NCI-H2081 treated with DMSO at 0.1 percent for 48 hours (cell line): ENCODE data around the gene PEG3.

Experiments used
- DNase-seq: peaks from one replicate; lab custom pipeline; 2025; lab: John Stamatoyannopoulos, UW

Gene PEG3

DNA sequence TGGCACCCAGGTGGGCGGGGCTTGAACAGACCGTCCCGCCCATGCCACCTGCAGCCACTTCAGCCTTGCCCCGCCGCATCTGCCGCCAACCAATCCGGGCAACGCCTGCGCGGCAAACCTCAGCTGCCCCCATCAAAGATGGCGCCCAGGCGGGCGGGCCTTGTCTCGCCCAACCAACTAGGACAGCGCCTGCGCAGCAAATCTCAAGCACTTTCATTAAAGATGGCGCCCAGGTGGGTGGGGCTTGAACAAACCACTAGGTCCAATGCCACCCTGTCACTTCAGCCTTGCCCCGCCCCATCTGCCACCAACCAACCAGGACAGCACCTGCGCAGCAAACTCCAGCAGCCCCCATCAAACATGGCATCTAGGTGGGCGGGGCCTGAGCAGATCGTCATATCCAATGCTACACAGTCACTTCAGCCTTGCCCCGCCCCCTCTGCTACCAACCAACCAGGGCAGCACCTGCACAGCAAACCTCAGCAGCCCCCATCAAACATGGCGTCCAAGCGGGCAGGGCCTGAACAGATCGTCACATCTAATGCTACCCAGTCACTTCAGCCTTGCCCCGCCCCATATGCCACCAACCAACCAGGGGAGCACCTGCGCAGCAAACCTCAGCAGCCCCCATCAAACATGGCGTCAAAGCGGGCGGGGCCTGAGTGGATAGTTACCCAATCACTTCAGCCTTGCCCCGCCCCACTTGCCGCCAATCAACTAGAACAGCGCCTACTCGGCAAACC lies 1.4 kb downstream of the PEG3 start:
- DNase-seq: no peak

DNA sequence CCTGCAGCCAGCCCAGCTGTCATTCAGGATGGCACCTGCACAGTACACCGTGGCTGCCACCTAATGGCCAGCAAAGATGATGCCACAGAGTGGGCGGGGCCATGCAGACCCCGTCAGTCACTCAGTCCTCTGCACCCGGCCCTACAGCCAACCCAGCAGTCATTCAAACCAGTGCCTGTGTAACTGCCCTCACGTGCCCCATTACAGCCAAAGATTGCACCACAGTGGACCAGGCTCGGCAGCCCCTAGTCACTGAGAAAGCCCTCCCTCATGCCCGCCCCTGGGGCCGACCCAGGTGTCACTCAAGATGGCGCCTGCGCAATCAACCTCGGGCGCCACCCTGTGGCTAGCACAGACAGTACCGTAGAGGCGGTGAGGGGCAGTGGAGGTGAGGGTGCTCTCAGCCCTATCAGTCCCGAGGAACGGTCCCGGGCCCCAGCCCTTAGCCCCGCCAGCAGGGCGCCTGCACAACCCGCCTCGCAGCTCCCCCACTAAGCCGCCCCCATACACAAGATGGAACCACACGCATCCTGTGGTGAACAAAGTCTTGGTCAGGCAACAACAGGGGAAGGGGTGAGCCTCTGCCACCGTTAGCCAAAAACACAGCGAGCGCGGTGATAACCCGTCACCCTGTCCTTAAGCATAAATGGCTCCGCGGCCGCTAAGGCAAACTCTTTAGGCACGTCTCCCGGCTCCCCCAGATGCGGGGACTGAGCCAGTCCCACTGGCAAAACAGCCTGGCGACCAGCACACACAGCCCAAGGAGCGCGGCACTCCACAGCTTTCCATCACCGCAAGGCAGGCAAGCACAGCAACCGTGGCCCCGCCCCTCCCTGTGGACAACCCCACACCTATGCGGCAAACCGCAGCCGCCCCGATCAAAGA lies 2.3 kb downstream of the PEG3 start:
- no peak for DNase-seq

DNA sequence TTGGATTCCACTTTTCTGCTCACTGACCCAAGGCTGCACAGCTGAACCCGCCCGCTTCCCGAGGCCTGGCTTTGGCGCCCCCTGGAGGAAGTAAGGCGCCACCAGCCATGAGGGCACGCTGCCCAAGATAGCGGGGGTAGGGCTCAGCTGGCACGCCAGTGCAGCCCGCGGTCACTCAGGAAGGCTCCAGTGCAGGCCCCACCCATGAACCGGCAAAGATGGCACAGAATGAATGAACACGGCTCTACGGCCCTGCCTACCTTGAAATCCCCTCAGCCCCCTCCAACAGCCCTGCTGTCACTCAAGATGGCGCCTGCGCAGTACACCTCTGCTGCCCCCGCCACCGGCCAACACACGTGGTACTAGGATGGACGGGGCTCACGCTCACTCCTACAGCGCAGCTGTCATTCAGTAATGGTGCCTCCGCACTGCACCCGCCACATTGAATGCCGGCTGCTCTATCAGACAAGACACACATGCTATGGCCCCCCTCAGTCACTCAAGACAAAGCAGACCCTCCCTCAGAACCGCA lies 3.0 kb downstream of the PEG3 start:
- DNase-seq: no peak

DNA sequence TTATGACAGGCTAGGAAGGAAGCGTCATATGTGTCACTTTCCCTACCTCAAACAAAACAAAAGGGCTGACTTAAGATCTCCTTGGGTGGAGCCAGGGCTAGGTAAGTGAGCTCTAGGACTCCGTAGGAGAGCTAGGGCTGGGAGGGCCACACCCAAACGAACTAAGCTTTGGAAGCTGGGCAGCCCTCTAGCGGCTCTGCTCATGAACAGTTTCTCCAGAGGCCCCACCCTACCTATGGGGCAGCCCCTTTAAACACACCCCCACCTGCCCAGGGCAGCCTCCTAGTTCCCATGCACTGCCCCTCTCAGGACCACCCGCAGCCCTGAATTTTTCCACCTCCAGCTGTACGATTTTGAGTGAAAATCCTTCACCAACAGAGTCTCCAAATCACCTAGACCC lies 3.5 kb downstream of the PEG3 start:
- no peak for DNase-seq

DNA sequence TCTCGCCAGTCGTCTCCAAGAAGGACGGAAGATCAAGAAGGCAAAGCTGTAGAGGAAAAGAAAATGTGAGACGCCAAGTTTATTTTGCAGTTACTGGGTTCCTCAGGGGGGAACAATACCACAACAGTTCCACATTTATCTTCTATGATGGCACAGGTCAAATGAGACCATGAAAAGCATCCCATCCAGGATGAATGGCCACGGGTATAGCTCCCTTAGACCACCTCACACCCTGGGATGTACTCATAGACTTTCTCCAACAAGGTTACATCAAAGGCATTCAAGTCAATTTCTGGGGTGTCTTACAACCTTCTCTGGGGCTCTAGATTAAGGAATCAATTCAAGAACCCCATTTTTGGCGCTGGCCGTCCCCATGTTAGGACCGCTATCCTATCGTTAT lies 4.5 kb downstream of the PEG3 start:
- DNase-seq: no peak

DNA sequence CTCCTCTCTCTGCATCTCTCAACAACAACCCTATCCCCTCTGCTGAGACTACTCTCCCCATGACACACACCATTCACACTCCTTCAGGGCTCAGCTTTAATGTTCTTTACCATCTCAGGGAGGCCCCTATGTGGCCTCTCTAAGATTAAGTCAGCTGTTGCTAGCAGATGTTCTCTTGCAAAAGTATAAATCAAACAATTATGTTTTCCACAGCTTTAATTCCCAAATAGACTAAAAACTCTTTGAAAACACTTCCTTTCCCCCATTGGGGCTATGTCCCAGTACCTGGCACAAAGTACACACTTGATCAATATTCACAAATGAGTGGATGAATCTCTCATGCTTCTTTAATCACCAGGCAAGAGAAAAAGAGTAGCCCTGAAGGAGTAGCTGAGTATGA lies 5.1 kb downstream of the PEG3 start:
- DNase-seq: no peak

DNA sequence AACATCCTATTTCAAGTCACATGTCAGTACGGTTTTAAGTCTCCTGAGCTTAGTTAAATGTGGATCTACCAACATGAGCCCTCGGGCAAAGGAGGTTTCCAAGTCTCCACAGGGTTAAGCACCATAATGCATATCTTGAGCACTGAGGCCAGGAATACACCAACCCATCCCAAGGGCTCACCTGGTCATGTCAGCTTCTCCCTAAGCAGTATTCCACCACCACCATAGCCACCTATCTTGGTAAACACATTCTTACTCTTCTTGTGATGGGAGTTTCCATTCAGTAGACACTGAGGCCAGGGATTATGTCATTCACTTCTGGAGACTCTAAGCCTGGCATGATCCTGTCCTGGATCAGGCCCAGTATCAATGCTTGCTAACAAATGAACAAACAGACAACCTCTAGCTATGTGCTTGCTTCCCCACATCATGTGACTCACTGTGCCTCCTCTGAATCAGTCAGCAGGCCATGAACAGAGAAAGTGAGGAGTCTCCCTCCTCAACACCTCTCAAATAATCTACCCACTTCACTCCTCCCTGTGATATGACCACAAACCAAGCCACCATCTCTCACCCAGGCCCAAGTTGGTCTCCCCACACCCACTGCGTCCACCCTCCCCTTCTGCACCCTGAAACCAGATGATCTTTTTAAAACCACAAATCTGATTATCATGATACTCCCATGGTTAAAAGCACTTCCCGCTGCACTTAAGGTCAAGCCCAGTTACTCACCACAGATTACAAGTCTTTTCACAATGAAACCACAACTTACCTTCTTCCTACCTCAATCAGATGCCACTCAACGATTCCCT lies 5.8 kb downstream of the PEG3 start:
- DNase-seq: no peak

DNA sequence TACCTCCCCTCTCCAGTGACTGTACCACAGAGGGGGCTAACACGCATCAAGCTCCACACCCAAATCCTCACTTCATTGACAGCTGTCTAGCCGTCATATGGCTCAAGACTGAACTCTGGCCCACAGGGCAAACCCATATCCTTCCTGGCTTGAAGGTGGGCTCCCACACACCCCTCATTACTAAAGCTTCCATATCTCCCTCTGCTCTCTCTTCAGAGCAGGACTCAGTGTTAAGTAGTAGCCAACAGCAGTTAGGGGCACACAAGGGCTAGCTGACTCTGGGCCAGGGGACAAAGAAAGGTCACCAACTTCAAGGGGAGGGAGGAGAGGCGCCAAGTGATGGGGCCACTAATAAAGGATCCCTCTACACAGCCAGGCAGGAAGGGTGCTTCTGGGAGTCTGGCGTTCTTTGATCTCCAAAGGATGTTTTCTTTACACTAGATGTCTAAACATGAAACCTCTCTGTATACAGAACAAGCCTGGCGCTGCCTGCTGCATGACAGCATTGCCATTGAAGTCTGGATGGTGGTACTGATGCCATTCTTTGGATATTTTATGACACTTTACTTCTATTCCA lies 8.1 kb downstream of the PEG3 start:
- no peak for DNase-seq

DNA sequence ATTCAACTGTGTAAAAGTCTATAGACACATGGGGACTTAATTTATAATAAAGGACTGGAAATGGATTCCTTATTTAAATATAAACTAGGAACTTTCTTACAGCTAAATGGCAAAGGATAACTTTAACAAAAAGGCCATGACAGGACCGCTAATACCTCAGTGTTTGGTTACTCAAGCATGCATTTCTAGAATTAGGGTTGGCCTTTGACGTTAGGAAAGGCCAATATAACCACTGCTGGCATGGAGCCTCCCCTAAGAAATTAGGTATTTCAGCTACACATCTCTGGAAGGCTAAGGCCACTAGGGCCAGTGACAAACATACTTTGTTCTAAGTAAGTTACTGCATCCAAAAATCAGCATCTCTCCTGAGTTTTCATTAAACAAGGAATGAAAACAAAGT lies 9.3 kb downstream of the PEG3 start:
- no peak for DNase-seq

DNA sequence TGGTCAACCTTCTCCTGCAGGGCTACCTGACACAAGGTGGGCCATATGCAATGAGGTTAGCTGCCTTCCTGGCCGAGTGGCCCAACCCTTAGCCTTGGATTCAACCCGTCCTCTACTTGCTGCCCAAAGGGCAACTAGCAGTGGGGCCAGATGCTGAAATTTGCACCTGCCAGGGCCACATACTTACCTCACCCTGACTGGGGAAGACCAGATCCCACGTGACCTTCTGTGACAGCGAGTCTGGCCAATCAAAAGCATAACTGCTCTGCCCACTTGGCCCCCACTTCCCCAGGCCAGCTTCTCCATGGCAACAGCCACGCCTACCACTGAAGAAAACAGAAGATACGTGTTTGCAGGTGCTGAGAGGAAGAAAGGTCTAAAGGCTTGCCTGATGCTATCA lies 10.9 kb downstream of the PEG3 start:
- DNase-seq: no peak

DNA sequence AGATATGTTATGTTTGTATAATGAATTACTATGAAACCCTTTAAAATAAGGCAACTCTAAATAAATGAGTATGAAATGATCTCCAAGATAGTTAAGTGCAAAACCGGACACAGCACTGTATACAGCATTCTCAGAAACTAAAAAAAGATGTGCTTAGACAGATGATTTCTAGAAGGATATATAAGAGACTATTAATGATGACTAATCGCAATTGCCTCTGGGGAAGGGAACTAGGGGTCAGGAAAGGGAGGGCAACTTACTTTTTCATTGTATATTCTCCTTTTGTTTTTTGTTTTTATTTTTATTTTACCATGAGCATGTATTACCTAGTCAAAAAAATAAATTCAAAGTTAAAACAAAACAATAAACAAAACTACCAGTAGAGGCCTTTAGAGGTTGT lies 12.8 kb downstream of the PEG3 start:
- no peak for DNase-seq

DNA sequence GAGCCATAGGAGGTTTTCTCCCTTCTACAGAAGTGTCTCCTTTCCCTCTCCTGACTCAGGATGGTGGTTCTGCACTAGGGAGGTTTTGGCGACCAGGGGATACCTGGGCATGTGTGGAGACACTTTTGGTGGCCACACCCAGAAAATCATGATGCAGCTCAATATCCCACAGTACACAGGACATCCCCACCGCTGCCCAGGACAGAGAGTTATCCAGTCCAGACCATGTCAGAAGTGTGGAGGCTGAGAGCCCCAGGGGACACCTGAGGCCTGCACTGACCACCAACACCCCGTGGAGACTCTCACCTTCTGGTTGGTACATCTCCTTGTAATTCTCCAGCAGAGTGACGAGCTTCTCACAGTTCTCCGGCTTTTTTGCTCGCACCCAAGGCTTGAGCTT lies 16.6 kb downstream of the PEG3 start:
- no peak for DNase-seq

DNA sequence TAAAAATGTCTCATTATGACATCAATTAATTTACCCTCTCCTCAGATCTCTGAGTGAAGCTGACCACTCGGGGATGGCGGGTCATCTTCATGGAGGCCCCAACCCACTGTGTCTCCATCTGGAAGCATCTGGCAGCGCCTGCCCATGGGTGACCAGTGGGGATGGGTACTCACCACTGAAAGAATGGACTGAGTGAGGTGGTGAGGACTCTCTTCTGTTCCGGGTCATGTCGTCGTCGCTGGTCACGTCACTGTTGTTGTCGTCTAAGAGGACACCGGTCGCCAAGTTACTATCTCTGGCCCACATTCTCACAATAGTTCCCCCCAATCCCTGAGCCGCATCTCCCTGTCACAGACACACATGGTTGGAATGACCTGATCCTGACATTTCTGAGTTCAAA lies 17.1 kb downstream of the PEG3 start:
- no peak for DNase-seq

DNA sequence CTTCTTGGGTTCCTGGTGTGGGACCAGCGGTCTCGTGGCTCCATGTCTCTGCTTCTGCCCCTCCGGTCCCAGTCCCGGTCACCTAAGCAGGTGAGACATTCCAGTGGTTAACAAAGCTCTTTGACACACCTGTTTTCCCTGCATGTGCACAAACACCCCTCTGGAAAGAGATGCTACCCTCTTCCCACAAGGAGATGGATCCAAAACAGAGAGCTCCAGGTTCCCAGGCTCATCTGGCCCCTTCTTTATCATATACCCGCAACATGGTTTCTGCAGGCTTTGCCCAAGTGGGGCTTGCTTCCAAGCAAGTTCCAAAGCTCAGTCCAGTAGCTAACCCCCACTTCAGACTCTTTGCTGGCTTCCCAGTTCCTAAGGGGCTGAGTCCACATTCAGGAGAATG lies 17.8 kb downstream of the PEG3 start:
- DNase-seq: no peak

DNA sequence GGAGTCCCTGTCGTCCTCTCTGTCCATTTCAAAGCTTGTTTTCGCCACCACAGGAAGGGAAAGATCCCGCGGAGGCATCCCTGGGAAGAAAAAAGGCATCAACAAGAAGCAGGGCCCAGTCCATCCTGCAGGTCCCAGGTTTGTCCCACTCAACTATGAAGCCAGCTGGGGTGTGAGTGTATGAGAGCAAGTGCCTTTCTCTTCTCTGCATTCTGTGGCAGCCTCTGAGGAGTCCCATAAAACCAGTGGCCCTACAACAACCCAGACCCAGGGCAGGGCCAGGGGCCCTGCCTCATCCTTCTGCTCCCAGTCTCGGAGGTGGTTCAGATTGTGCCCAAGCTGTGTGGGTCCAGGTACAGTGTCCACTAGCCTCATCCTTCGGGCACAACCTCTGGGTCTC lies 18.9 kb downstream of the PEG3 start:
- DNase-seq: no peak

DNA sequence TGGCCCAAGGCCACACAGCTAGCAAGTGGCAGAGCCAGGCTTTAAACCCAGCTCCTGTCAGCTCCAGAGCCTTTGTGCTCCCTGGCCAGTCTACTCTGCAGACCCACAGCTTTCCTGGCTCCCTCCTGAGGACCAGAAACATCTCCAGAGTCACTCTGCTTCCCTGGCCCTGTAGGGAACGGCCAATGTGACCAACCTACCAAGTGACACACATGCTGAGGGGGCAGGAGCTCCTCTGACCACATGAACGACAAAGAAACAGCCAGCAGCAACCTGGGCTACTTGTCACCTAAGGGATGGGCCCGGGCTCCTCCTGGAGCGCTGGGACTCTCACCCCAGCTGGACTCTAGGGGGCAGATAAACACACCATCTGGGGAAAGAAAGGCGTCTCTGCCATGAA lies 19.3 kb downstream of the PEG3 start:
- no peak for DNase-seq

DNA sequence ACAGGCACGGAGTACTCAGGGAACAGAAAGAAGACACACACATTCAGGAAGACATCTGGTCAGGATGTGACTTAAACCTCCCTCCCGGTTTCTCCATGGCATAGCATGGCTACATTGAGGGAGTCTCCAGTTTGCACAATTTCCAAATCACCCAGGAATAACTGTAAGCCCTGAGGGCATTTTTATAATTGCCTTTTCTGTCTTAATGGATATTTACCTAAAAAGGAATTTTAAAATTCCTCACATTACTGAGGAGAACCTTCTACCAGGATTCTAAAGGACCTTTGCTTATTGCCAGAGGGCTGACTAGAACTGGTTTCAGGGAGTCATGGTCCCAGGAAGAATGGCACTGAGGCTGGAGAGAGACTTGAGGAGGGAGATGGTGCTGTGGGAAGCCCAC lies 21.4 kb downstream of the PEG3 start:
- DNase-seq: no peak

DNA sequence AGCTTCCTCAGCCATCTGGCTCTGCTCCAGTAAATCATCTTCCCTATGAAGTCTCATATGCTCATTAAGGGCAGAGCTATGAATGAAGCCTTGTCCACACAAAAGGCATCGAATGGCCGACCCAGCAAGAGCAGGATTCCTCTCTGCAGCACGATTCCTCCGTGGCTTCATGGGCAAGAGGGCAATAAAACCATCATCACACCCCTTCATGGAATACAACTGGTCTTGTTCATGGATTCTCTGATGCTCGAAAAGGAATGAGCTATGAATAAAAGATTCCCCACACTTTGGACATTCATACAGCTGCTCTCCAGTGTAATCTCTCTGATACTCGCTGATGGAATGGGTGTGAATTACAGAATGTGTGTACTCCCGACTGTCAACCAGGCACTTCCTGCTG lies 25.9 kb downstream of the PEG3 start:
- no peak for DNase-seq

DNA sequence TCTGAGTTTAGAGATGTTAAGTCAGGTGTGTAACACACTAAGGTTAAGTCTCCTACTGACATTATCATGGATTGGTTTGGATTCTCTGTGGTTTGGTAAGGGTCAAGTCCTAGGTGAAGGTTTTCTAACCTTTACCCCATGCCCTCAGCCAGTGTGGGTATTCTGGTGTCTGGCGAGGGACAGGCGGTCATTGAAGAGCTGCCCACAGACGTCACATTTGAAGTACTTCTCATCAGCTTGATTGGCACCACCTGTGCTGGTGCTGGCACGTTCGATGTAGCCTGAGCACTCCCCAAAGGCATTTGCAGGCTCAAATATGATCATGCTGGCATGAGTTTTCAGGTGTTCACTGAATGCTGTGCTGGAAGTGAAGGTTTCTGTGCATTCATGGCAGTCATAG lies 27.0 kb downstream of the PEG3 start:
- DNase-seq: no peak

DNA sequence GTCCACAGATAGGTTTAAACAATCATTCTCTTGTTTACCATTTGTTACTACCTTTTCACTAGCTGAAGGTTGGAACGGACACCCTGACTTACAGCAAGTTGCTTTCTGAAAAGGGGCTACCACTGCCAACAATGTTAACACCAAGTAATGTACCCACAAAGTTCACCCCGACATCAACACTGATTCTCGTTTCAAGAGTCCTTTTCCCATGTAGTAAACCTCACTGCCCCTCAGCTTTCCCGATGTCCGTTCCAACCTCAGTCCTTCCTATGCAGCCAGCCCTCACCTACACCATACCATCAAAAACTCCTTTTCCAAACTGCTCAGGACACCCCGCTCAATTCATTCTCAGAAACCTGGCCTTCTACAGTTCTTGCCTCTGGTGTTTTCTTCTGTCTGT lies 29.0 kb downstream of the PEG3 start:
- no peak for DNase-seq

DNA sequence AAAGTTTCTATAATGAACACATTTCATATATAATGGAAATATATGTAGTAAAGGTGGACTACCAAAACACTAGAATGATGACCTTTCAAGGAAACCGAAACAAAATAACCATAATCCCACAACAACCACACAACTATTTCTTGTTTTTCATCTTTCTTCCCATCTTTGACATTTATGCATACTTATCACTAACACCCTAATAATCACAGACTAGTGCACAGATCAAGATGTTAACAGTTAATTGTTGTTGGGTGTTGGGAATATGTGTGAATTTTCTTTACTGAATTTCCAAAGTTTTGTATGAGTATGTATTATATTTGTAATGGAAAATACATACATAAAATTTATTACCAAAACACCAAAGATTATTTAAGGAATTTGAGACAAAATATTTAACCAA lies 30.3 kb downstream of the PEG3 start:
- DNase-seq: no peak

DNA sequence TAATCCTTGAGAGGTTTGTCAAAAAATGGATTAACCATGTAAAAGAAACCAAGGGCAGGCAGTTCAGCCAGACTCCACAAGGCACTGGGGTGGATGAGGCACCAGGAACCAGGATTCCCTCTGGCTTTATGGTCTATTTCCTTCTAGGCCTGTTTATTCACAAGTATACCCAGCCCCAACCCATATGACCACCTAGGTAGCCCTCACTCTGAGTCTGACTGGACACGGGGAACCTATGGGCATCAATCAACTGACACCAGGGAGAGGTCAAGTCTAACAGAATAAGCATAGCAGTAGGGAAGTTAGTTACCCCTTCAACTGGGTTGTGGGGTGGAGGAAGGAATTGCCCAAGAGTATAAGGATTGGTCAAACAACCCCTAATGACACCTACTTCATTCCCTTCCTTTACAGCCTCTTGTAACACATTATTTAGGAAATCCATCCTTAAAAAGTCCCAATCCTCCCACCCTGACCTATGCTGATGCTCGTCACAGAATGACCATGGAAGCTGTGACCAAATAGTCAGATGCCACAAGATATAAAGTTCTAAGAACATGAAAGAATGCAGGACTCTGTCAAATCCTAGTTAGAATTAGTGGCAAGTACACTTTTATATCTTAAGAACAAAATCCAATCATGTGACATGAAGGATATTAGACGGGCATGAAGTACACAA lies 31.7 kb downstream of the PEG3 start:
- no peak for DNase-seq
